ENCODE measurements around the gene VPS36.

The VPS36 gene

DNA sequence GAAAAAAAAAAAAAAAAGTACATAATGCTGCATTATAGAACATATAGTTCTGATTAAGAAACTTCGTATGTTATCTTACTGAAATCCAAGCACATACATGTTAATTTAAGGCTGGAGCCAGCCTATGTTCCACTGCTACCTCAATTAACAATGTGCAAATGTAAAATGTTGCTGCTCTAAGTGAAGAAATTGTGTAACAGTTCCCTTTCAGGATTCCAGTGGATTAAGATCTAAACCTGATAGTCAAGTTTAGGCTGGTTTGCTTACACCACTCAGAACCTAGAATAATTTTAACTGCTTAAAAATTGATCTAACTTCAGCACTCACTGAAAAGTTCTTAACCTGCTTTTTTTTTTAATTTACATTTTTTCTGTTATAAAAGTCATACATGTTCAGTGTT, 4.2 kb downstream of the VPS36 start:
- Histone ChIP-seq H3K9ac (ENCODE audit: low read length) (no peak overlapping the region), H3K4me1 (ENCODE audit: low read length) (0 out of 2 replicates have a peak, but pooled peaks cover 7% of the 10 kb centered on the region), H3K27me3 (replicated peaks; ENCODE audit: insufficient read depth, low read length) (no peaks in the 10 kb centered on the region), H4K20me1 (ENCODE audit: insufficient read depth, low read length) (no peaks in the 10 kb centered on the region), H3K27ac (ENCODE audit: low read length) (no peak overlapping the region), H2AFZ (ENCODE audit: low read length) (no peak overlapping the region), H3K36me3 (replicated peaks; ENCODE audit: insufficient read depth, low read length) (no peaks in the 10 kb centered on the region; the same call in 1 of the 2 replicates), H3K4me3 (ENCODE audit: low read length) (no peak overlapping the region), H3F3A (ENCODE audit: insufficient read depth, low read length) (peaks cover 4% of the 10 kb centered on the region; the same call in 1 of the 2 replicates), H3K9me3 (replicated peaks; ENCODE audit: insufficient read depth, low read length) (no peaks in the 10 kb centered on the region), H3K4me2 (ENCODE audit: low read depth, low read length) (no peak overlapping the region), H3K79me2 (ENCODE audit: low read length) (peaks cover 61% of the 10 kb centered on the region), H3K9me2 (replicated peaks; ENCODE audit: insufficient read depth, low read length) (no peaks in the 10 kb centered on the region)
- no peak for DNase-seq
- no peak for TF ChIP-seq CTCF (IDR thresholded peaks at IDR 0.05; ENCODE audit: low read length)
- TF ChIP-seq EZH2phosphoT487 (IDR thresholded peaks at IDR 0.05; ENCODE audit: low read length), result no peak
- no peak for TF ChIP-seq EZH2 (optimal IDR thresholded peaks at IDR 0.05; ENCODE audit: low read depth, low read length)

DNA sequence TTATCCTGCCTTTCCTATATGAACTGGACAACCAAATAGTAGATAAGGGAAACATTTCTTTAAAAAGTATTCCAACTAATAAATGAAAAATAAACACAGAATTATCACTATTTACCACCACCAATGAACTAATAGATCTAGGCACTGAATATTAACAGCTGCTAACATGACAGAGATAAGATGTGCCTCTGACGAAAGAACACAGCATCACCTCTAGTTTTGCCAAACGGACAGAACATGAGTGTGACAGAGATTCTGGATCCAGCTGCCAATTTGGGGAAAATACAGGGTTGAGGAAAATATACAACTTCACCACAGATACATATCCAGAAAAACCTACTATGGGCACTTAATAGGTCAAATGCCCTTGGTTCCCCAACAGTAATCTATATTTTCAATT, 18.0 kb downstream of the VPS36 start:
- no peak overlapping the region for H3K27ac ChIP-seq (ENCODE audit: low read length)
- H3K27me3 ChIP-seq (replicated peaks; ENCODE audit: insufficient read depth, low read length), result no peaks in the 10 kb centered on the region
- TF ChIP-seq EZH2 (optimal IDR thresholded peaks at IDR 0.05; ENCODE audit: low read depth, low read length) (no peak), CTCF (IDR thresholded peaks at IDR 0.05; ENCODE audit: low read length) (no peak)
- no peaks in the 10 kb centered on the region for H4K20me1 ChIP-seq (ENCODE audit: insufficient read depth, low read length)
- H3K79me2 ChIP-seq (ENCODE audit: low read length), result no peaks in the 10 kb centered on the region
- no peaks in the 10 kb centered on the region for H3K36me3 ChIP-seq (replicated peaks; ENCODE audit: insufficient read depth, low read length)
- no peaks in the 10 kb centered on the region for H3F3A ChIP-seq (ENCODE audit: insufficient read depth, low read length)
- no peak overlapping the region for H3K4me3 ChIP-seq (ENCODE audit: low read length)
- DNase-seq, result no peak
- no peaks in the 10 kb centered on the region for H3K9me3 ChIP-seq (replicated peaks; ENCODE audit: insufficient read depth, low read length)
- no peak overlapping the region for H3K4me2 ChIP-seq (ENCODE audit: low read depth, low read length)
- no peaks in the 10 kb centered on the region for H3K9me2 ChIP-seq (replicated peaks; ENCODE audit: insufficient read depth, low read length)
- H3K4me1 ChIP-seq (ENCODE audit: low read length), result no peaks in the 10 kb centered on the region
- no peak overlapping the region for H3K9ac ChIP-seq (ENCODE audit: low read length)
- H2AFZ ChIP-seq (ENCODE audit: low read length), result no peak overlapping the region

DNA sequence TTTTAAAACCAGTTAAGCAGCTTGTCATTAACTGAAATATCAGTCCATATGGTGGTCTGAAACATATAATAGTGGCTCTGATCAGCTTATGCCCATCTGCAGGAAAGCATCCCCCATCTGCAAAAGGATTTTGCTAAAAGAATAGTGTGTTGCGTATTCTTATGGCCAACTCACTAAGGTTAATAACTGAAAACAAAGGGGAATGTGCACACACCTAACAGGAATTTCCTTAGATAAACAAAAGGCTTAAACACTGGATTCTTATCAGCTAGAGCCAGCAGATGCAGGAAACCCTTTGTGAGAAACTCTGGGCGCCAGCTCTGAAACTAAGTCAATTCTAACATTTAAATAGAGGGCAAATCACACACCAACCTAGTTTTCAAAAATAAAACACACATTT, 22.1 kb downstream of the VPS36 start:
- no peaks in the 10 kb centered on the region for H3K9me3 ChIP-seq (replicated peaks; ENCODE audit: insufficient read depth, low read length)

More for the DNA sequence above, 22.1 kb downstream of the VPS36 start:
- Histone ChIP-seq H3K9ac (ENCODE audit: low read length) (no peak overlapping the region), H3K27me3 (replicated peaks; ENCODE audit: insufficient read depth, low read length) (no peaks in the 10 kb centered on the region), H3K9me2 (replicated peaks; ENCODE audit: insufficient read depth, low read length) (no peaks in the 10 kb centered on the region), H3K27ac (ENCODE audit: low read length) (no peak overlapping the region), H4K20me1 (ENCODE audit: insufficient read depth, low read length) (no peaks in the 10 kb centered on the region), H3K79me2 (ENCODE audit: low read length) (no peaks in the 10 kb centered on the region), H3K4me3 (ENCODE audit: low read length) (no peak overlapping the region), H3K4me2 (ENCODE audit: low read depth, low read length) (no peak overlapping the region), H2AFZ (ENCODE audit: low read length) (no peak overlapping the region), H3K4me1 (ENCODE audit: low read length) (no peaks in the 10 kb centered on the region), H3F3A (ENCODE audit: insufficient read depth, low read length) (no peaks in the 10 kb centered on the region), H3K36me3 (replicated peaks; ENCODE audit: insufficient read depth, low read length) (no peaks in the 10 kb centered on the region)
- no peak for DNase-seq
- no peak for TF ChIP-seq EZH2phosphoT487 (IDR thresholded peaks at IDR 0.05; ENCODE audit: low read length)
- TF ChIP-seq CTCF (IDR thresholded peaks at IDR 0.05; ENCODE audit: low read length), result no peak
- TF ChIP-seq EZH2 (optimal IDR thresholded peaks at IDR 0.05; ENCODE audit: low read depth, low read length), result no peak

Data from MM.1S (cell line).